Lung (tissue), 12 donors: ENCODE data around the gene GNAL. TPM values are rescaled to one million over a fixed set of nuclear protein-coding genes. Genes with fewer than 3 reads are reported as not detected.
A peak's percentile ranks its signal among the peaks of the same experiment; 100 is the strongest.

Experiments used
- ATAC-seq: fragments of 200-7000 bp; cut with Tn5 transposase; one replicate; pipeline ENCODE4 v1.9.1; 2020; ENCODE audit warnings: moderate number of reproducible peaks; ENCODE audit not compliant: insufficient read depth, low FRiP score
- DNase-seq, 3 donors: peaks; one replicate each; pipeline ENCODE4 v3.0.0-alpha.2; 2013 to 2017
- H3K27ac ChIP-seq, 2 donors: one replicate each; pipeline ENCODE4 v1.5.1; 2013; ENCODE audit warnings: mild to moderate bottlenecking in 2 of 2, moderate library complexity in 2 of 2, control low read depth in 1 of 2, inconsistent platforms in 1 of 2, low read depth in 1 of 2, low read length in 1 of 2
- H3K27me3 ChIP-seq, 3 donors: one replicate each; pipeline ENCODE4 v1.5.1; 2013; ENCODE audit warnings: low read length in 2 of 3; ENCODE audit not compliant: control insufficient read depth in 3 of 3, insufficient read depth in 3 of 3
- H3K36me3 ChIP-seq, 4 donors: one replicate each; pipeline ENCODE4 v1.5.1; 2013; ENCODE audit warnings: low read length in 4 of 4, mild to moderate bottlenecking in 1 of 4, moderate library complexity in 1 of 4; ENCODE audit not compliant: control insufficient read depth in 4 of 4, insufficient read depth in 4 of 4
- H3K4me1 ChIP-seq, 5 donors: one replicate each; pipeline ENCODE4 v1.5.1; 2013; ENCODE audit warnings: low read length in 5 of 5, mild to moderate bottlenecking in 2 of 5, moderate library complexity in 1 of 5; ENCODE audit not compliant: control insufficient read depth in 5 of 5, insufficient read depth in 5 of 5
- H3K4me3 ChIP-seq: one replicate; pipeline ENCODE4 v1.5.1; 2013; ENCODE audit warnings: mild to moderate bottlenecking, control low read depth, moderate library complexity
- H3K9ac ChIP-seq, 2 donors: one replicate each; pipeline ENCODE4 v1.5.1; 2013; ENCODE audit warnings: low read length in 2 of 2, control low read depth in 1 of 2; ENCODE audit not compliant: insufficient read depth in 1 of 2
- H3K9me3 ChIP-seq, 4 donors: one replicate each; pipeline ENCODE4 v1.5.1; 2013; ENCODE audit warnings: low read length in 3 of 4, mild to moderate bottlenecking in 1 of 4, moderate library complexity in 1 of 4; ENCODE audit not compliant: control insufficient read depth in 4 of 4, insufficient read depth in 3 of 4
- CTCF ChIP-seq: IDR thresholded peaks from 2 replicates; pipeline ENCODE4 v1.5.1; 2012; ENCODE audit warnings: mild to moderate bottlenecking; ENCODE audit errors: control extremely low read depth, extremely low read depth
- WGBS, 2 donors: extraction: QIAGEN DNeasy Blood & Tissue Kit; methylation state at CpG; one replicate each; pipeline ENCODE4 v1.1.7; 2013; 5-methylcytosine and 5-hydroxymethylcytosine counted together
- polyA plus RNA-seq, 2 donors: library from polyadenylated mRNA; stranded (reverse); fragments of 200-250 nt; gene quantifications; one replicate each; pipeline ENCODE4 v1.2.1, GENCODE V29; 2013
- total RNA-seq, 2 donors: library from RNA; depleted of rRNA in 1 of 2; stranded (reverse); fragments of >200 nt in 1 of 2; gene quantifications; one replicate each; pipeline ENCODE4 v1.2.1, GENCODE V29; 2014 to 2021
- donor health status: control.
- donor health status: control.
- donor health status: Bipolar disorder and iron deficiency.
- donor health status: healthy.
- donor health status: DM: yes; HTN: yes; CAD: no.

GNAL gene
- total and polyA plus RNA-seq, 4 donors, result 0.49 to 3.7 (median 2.5) TPM

- Histone ChIP-seq H3K9me3 (no peaks in the 10 kb centered on the region), H3K4me3 (no peak overlapping the region), H3K9ac (no peak overlapping the region), H3K27ac (no peak overlapping the region), H3K36me3 (no peaks in the 10 kb centered on the region), H3K27me3 (peaks cover 0 to 20% (median 2%) of the 10 kb centered on the region in 3 donors), H3K4me1 (peaks cover 0 to 4% (median 0%) of the 10 kb centered on the region in 5 donors)
- ATAC-seq (no peak), DNase-seq (peak in 1 of 3 donors; percentile 35)
- 9 to 18% methylated on average over 5 of the region's 5 CpGs for whole genome bisulfite sequencing, 2 donors
- no peak for TF ChIP-seq CTCF
Measured at GRCh38 chr18:11655606-11655932, 33.5 kb upstream of the GNAL start.

- H3K4me3 ChIP-seq, result no peak overlapping the region
- H3K27me3 ChIP-seq, result peaks cover 0 to 20% (median 2%) of the 10 kb centered on the region in 3 donors
- no peak overlapping the region for H3K9ac ChIP-seq
- no peaks in the 10 kb centered on the region for H3K9me3 ChIP-seq
- DNase-seq, result no peak
- TF ChIP-seq CTCF, result no peak
- no peaks in the 10 kb centered on the region for H3K36me3 ChIP-seq
- WGBS, 2 donors, result 88 to 91% methylated on average over 9 of the region's 9 CpGs
- no peak for ATAC-seq
- peaks cover 0 to 4% (median 0%) of the 10 kb centered on the region in 5 donors for H3K4me1 ChIP-seq
- no peak overlapping the region for H3K27ac ChIP-seq
Measured at GRCh38 chr18:11657152-11657551, 31.9 kb upstream of the GNAL start.

- 84 to 92% methylated on average over 8 of the region's 8 CpGs for WGBS, 2 donors
Measured at GRCh38 chr18:11657554-11657953, 31.5 kb upstream of the GNAL start.

More at GRCh38 chr18:11657554-11657953, 31.5 kb upstream of the GNAL start:
- Histone ChIP-seq H3K27me3 (peaks cover 0 to 21% (median 2%) of the 10 kb centered on the region in 3 donors), H3K9me3 (no peaks in the 10 kb centered on the region), H3K36me3 (no peaks in the 10 kb centered on the region), H3K4me3 (no peak overlapping the region), H3K4me1 (peaks cover 0 to 4% (median 0%) of the 10 kb centered on the region in 5 donors), H3K27ac (no peak overlapping the region), H3K9ac (no peak overlapping the region)
- ATAC-seq (no peak), DNase-seq (no peak)
- no peak for TF ChIP-seq CTCF
